ENCODE data around the gene ZNF236.

DNA sequence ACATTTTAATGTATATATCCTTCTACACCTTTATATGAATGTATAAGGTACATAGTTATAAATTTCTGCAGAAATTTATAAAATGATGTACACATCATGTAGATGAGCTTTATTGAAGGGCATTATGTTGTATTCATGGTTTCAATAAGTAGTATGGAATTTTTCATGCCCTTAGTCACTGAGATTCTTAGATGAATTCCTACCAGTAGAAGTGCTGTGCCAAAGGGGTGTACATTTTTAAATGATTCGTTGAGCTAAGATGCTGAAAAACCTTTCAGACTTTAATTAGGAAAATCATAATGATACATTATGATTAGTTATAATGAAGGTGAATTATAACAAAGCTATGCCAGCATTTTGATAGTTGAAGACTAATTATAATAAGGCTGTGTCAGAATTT is 115.2 kb downstream of the ZNF236 start:
- TF ChIP-seq HDAC6 (IDR thresholded peaks at IDR 0.05; ENCODE audit: low read depth, low read length) (no peak), NFIC (IDR thresholded peaks at IDR 0.05; ENCODE audit: low read length) (no peak), SOX13 (IDR thresholded peaks at IDR 0.05) (no peak), SOX13 (CRISPR knock-in tag; conservative IDR thresholded peaks at IDR 0.05 in 1 of 2, IDR thresholded peaks at IDR 0.05 in 1 of 2) (no peak), TCF7 (IDR thresholded peaks at IDR 0.05; ENCODE audit: low read depth) (no peak), SAP130 (CRISPR knock-in tag; IDR thresholded peaks at IDR 0.05; ENCODE audit: low read depth) (no peak), SP1 (IDR thresholded peaks at IDR 0.05) (no peak), SP1 (CRISPR knock-in tag; IDR thresholded peaks at IDR 0.05) (no peak), ZIK1 (CRISPR knock-in tag; IDR thresholded peaks at IDR 0.05; ENCODE audit: borderline replicate concordance, low read depth) (no peak)
- TF ChIP-seq, protein P1, sequence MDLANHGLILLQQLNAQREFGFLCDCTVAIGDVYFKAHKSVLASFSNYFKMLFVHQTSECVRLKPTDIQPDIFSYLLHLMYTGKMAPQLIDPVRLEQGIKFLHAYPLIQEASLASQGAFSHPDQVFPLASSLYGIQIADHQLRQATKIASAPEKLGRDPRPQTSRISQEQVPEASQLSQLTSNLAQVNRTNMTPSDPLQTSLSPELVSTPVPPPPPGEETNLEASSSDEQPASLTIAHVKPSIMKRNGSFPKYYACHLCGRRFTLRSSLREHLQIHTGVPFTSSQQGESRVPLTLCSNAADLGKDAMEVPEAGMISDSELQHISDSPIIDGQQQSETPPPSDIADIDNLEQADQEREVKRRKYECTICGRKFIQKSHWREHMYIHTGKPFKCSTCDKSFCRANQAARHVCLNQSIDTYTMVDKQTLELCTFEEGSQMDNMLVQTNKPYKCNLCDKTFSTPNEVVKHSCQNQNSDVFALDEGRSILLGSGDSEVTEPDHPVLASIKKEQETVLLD (CRISPR knock-in tag; IDR thresholded peaks at IDR 0.05; ENCODE audit: low read depth): no peak
- TF ChIP-seq, protein P2, sequence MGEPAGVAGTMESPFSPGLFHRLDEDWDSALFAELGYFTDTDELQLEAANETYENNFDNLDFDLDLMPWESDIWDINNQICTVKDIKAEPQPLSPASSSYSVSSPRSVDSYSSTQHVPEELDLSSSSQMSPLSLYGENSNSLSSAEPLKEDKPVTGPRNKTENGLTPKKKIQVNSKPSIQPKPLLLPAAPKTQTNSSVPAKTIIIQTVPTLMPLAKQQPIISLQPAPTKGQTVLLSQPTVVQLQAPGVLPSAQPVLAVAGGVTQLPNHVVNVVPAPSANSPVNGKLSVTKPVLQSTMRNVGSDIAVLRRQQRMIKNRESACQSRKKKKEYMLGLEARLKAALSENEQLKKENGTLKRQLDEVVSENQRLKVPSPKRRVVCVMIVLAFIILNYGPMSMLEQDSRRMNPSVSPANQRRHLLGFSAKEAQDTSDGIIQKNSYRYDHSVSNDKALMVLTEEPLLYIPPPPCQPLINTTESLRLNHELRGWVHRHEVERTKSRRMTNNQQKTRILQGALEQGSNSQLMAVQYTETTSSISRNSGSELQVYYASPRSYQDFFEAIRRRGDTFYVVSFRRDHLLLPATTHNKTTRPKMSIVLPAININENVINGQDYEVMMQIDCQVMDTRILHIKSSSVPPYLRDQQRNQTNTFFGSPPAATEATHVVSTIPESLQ (CRISPR knock-in tag; conservative IDR thresholded peaks at IDR 0.05): no peak
- TF ChIP-seq, protein P3, sequence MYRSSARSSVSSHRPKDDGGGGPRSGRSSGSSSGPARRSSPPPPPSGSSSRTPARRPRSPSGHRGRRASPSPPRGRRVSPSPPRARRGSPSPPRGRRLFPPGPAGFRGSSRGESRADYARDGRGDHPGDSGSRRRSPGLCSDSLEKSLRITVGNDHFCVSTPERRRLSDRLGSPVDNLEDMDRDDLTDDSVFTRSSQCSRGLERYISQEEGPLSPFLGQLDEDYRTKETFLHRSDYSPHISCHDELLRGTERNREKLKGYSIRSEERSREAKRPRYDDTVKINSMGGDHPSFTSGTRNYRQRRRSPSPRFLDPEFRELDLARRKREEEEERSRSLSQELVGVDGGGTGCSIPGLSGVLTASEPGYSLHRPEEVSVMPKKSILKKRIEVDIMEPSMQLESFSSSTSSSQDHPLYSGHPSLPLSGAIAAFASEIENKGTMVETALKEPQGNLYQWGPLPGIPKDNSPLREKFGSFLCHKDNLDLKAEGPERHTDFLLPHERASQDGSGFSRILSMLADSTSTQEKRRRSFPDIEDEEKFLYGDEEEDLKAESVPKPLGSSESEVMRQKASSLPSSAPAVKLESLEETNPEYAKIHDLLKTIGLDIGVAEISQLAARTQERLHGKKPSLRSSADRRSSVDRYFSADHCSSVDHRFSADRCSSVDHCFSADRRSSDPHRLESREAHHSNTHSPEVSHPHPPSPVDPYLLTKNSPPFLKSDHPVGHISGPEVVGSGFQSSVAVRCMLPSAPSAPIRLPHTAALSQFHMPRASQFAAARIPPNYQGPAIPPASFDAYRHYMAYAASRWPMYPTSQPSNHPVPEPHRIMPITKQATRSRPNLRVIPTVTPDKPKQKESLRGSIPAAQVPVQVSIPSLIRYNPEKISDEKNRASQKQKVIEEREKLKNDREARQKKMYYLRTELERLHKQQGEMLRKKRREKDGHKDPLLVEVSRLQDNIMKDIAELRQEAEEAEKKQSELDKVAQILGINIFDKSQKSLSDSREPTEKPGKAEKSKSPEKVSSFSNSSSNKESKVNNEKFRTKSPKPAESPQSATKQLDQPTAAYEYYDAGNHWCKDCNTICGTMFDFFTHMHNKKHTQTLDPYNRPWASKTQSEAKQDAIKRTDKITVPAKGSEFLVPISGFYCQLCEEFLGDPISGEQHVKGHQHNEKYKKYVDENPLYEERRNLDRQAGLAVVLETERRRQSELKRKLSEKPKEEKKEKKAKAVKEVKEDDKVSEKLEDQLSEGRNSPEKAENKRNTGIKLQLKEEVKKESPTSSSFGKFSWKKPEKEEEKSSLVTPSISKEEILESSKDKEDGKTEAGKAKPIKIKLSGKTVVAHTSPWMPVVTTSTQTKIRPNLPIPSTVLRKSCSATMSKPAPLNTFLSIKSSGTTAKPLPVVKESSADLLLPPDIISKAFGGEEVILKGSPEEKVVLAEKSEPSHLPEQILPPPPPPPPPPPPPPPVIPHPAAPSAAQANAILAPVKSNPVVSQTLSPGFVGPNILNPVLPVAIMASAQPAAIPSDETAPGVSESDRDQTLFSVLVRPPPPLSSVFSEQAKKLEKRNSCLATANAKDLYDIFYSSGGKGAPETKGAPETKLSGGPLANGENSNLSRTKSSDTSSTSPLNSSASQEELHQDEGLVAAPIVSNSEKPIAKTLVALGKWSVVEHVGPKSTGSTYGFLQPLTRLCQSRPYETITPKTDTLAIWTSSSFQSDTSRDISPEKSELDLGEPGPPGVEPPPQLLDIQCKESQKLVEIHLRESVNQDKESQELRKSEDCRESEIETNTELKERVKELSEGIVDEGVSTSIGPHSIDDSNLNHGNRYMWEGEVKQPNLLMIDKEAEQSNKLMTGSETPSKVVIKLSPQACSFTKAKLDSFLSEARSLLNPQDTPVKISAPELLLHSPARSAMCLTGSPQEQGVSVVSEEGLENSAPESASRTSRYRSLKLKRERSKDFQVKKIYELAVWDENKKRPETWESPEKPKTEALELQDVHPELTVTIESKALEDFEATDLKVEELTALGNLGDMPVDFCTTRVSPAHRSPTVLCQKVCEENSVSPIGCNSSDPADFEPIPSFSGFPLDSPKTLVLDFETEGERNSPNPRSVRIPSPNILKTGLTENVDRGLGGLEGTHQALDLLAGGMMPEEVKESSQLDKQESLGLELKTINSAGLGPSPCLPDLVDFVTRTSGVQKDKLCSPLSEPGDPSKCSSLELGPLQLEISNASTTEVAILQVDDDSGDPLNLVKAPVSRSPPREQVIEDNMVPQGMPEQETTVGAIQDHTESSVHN (CRISPR knock-in tag; IDR thresholded peaks at IDR 0.05): no peak
- TF ChIP-seq, protein P4, sequence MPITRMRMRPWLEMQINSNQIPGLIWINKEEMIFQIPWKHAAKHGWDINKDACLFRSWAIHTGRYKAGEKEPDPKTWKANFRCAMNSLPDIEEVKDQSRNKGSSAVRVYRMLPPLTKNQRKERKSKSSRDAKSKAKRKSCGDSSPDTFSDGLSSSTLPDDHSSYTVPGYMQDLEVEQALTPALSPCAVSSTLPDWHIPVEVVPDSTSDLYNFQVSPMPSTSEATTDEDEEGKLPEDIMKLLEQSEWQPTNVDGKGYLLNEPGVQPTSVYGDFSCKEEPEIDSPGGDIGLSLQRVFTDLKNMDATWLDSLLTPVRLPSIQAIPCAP (CRISPR knock-in tag; IDR thresholded peaks at IDR 0.05; ENCODE audit: low read depth): no peak
